GM19025 (cell line): ENCODE results near the gene MMP23B.

Experiments
- ATAC-seq: cut with Tn5 transposase; IDR thresholded peaks from one replicate; pipeline ENCODE4 v1.9.1; 2021; ENCODE audit warnings: mild to moderate bottlenecking, low read depth, moderate library complexity; ENCODE audit not compliant: unreplicated experiment

MMP23B gene

GRCh38 chr1:1602304-1602967, 29.5 kb upstream of the MMP23B start:
- no peak for ATAC-seq

GRCh38 chr1:1602968-1603506, 28.9 kb upstream of the MMP23B start:
- no peak for ATAC-seq

- ATAC-seq = no peak
These were observed 28.2 kb upstream of the MMP23B start for GRCh38 chr1:1603671-1604373.

GRCh38 chr1:1604374-1605033, 27.5 kb upstream of the MMP23B start:
- ATAC-seq = no peak

GRCh38 chr1:1605034-1605591, 26.9 kb upstream of the MMP23B start:
- ATAC-seq = no peak

- ATAC-seq = no peak
These were observed 26.2 kb upstream of the MMP23B start for GRCh38 chr1:1605724-1606123.

- no peak for ATAC-seq
These were observed 25.7 kb upstream of the MMP23B start for GRCh38 chr1:1606232-1606631.

GRCh38 chr1:1609822-1610485, 22.0 kb upstream of the MMP23B start:
- ATAC-seq = no peak

GRCh38 chr1:1610796-1611195, 21.2 kb upstream of the MMP23B start:
- no peak for ATAC-seq

- no peak for ATAC-seq
These were observed 19.9 kb upstream of the MMP23B start for GRCh38 chr1:1612104-1612400.

- no peak for ATAC-seq
These were observed 18.4 kb upstream of the MMP23B start for GRCh38 chr1:1613509-1614082.

GRCh38 chr1:1614204-1614953, 17.6 kb upstream of the MMP23B start:
- ATAC-seq = no peak

- ATAC-seq = no peak
These were observed 17.1 kb upstream of the MMP23B start for GRCh38 chr1:1614954-1615255.

GRCh38 chr1:1615256-1616044, 16.5 kb upstream of the MMP23B start, which contains the start of gene MIB2:
MIB2 (plus strand) TSS chr1:1615500; CDS start chr1:1623453, 7,953 bp downstream.
- peak; percentile 83 for ATAC-seq

GRCh38 chr1:1616045-1616790, 15.8 kb upstream of the MMP23B start:
- ATAC-seq = peak; percentile 24

GRCh38 chr1:1616838-1617237, 15.1 kb upstream of the MMP23B start:
- no peak for ATAC-seq

GRCh38 chr1:1617516-1617915, 14.5 kb upstream of the MMP23B start:
- no peak for ATAC-seq

GRCh38 chr1:1617925-1618324, 14.0 kb upstream of the MMP23B start:
- no peak for ATAC-seq
